ENCODE data around the gene ZMYND11.
"Not testable (repeated sequence)": the region's sequence is repeated elsewhere in the genome, so short reads cannot be mapped to it uniquely, and the experiment has no call there.

Gene ZMYND11

DNA sequence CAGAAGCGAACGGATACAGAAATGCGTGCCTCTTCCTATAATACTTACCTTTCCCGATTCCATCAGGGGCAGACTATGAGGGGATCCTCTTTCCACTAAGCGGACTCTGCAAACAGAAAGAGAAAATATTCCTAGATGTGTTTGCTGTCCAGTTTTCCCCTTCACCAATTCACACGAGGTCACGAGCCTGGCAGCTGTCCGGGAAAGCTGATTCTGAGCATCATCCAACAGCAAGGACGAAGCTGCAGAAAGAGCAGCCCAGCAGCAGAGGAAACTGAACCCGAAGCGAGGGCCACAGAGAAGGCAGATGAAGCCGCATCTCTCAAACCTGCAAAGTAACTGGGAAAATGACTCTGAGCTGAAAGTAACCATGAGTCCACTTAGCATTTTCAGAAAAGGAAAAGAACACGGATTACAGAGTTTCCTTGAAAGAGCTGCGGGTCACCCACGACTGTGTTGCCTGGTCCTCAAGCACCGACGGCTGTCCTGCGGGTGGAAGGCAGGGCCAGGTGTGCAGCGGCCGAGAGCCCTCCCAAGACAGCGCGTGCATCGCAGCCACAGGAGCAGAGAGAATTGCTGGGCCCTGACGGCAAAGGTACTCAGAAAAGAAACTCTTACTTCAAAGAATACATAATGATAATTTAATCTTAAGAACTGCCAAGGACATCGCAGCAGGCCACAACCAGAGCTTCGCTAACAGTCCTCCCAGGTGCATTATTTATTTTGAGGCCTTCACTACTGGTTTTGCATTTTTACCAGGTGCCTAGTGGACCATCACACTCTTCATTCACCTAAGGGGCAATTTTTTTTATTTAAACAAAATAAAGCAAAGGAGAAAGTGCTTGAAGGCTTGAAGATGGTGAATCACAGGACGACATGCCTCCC is 153.3 kb downstream of the ZMYND11 start:
- no peak for DNase-seq

DNA sequence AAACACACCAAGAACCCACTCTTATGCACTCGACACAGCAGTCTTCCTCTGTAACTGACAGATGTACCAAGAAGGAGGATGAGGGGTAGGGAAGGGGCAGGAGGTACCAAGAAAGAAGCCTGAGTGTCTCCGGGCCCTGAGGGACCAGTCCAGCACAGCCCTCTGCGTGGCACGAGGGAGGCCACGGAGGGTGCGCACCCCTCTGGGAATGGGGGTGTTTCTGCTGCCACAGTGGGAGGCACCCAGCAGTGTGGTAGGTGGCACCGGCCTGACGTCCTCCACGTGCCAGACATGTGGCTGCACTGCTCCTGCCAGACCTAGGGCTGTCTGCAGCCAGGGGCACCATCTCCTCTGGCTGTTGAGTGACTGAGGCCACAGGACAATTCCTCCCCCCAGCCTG is 154.3 kb downstream of the ZMYND11 start:
- no peak for DNase-seq

- no peak for DNase-seq
Observed at GRCh38 chr10:290026-290725, 154.9 kb downstream of the ZMYND11 start.

GRCh38 chr10:293636-294035 is 158.4 kb downstream of the ZMYND11 start:
- DNase-seq = no peak

GRCh38 chr10:297567-297966 is 162.3 kb downstream of the ZMYND11 start:
- no peak for DNase-seq

DNA sequence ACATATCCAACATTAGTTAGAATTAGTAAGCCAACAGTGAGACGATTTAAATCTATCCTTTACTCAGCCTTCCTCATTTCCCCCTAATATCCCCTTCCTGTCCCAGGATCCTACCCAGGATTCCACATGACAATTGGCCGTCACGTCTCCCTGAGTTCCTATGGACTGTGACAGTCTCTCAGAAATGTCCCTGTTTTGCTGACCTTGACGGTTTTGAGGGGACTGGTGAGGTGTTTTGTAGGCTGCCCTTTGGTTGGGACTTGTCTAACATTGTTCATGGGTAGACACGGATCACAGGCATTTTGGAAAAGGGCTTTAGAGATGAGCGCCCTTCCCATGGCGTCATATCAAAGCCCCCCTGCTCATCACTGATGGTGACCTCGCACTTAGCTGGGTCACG is 162.8 kb downstream of the ZMYND11 start:
- DNase-seq = no peak

GRCh38 chr10:299512-299911 is 164.3 kb downstream of the ZMYND11 start:
- no peak for DNase-seq

DNA sequence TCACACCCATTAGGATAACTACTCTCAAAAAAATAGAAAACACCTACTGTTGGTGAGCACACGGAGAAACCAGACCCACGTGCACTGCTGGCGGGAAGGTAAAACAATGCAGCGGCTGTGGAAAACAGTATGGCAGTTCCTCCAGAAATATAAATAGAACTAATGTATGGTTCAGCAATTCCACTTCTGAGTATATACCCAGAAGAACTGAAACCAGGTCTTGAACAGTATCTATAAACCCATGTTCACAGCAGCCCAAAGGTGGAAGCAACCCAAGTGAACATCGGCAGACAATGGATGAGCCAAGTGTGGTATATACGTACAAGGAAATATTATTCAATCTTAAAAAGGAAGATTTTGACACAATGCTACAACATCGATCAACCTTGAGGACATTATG is 164.7 kb downstream of the ZMYND11 start:
- no peak for DNase-seq

- not testable (repeated sequence) for DNase-seq
Observed at GRCh38 chr10:300580-300979, 165.3 kb downstream of the ZMYND11 start.

DNA sequence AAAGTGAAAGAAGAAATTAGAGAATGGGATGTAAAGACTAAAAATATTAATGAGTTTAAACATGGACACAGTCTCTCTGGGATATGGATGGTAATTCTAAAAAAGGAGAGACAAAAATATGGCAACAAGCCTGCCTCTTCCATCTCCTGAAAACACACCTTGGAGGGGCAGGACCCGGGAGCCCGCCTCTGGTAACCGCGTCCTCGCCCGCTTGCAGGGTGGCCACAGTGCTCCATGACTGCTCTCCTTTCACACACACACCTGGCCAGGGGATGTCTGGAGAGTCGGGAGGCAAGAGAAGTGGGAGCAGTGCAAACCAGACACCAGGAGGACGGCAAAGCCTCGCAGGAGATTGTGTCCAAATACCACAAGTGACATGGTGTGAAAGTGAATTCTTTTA is 166.3 kb downstream of the ZMYND11 start:
- DNase-seq = no peak
